PC-9 (cell line): Measurements from ENCODE around the gene DOCK4. TPM values are rescaled to one million over a fixed set of nuclear protein-coding genes. Genes with fewer than 3 reads are reported as not detected.

Source experiments
- BruUV-seq: library from RNA; stranded (reverse); fragments of 400-500 nt; replicated peaks from 2 replicates; lab custom pipeline; 2021; lab: Mats Ljungman, UMichigan
- CTCF ChIA-PET: fragments of 300-600 bp; sonication (Branson Sonifier 250); formaldehyde crosslinking; loops from one replicate; lab custom pipeline; 2022; ENCODE audit warnings: antibody characterized with exemption; lab: Charles Lee
- POLR2A ChIA-PET: fragments of 300-600 bp; sonication (Branson Sonifier 250); formaldehyde crosslinking; loops from one replicate; lab custom pipeline; 2022; ENCODE audit warnings: antibody characterized with exemption; ENCODE audit not compliant: unreplicated experiment; lab: Charles Lee
- DNase-seq, 2 experiments: peaks; one replicate each; pipeline versions ENCODE4 v3.0.0 to v3.0.0-alpha.2; 2015 to 2022; ENCODE audit warnings: mixed read lengths in 1 of 2
- H2AFZ ChIP-seq: fragments of 200-600 bp; sonication (generic); 2 replicates; pipeline ENCODE4 v1.8.1; 2017; ENCODE audit warnings: antibody characterized with exemption
- H3F3A ChIP-seq: fragments of 200-600 bp; sonication (generic); 2 replicates; pipeline ENCODE4 v1.8.1; 2017; ENCODE audit warnings: antibody characterized with exemption, mild to moderate bottlenecking, low read depth; ENCODE audit not compliant: insufficient read depth
- H3K27ac ChIP-seq: fragments of 200-600 bp; sonication (generic); 2 replicates; pipeline ENCODE4 v1.6.1; 2016; ENCODE audit warnings: mixed run types
- H3K27me3 ChIP-seq: fragments of 200-600 bp; sonication (generic); 2 replicates; pipeline ENCODE4 v1.6.1; 2016; ENCODE audit warnings: low read depth, mixed run types; ENCODE audit not compliant: insufficient read depth
- H3K36me3 ChIP-seq: fragments of 200-600 bp; sonication (generic); 2 replicates; pipeline ENCODE4 v1.6.1; 2016; ENCODE audit warnings: low read depth, mixed run types
- H3K4me1 ChIP-seq: fragments of 200-600 bp; sonication (generic); replicated peaks from 2 replicates; pipeline ENCODE4 v1.6.1; 2016; ENCODE audit warnings: mixed run types; ENCODE audit not compliant: insufficient read depth
- H3K4me2 ChIP-seq: fragments of 200-600 bp; sonication (generic); 2 replicates; pipeline ENCODE4 v1.6.1; 2017; ENCODE audit warnings: mixed run types
- H3K4me3 ChIP-seq: fragments of 200-600 bp; sonication (generic); 2 replicates; pipeline ENCODE4 v1.6.1; 2016; ENCODE audit warnings: mixed run types
- H3K79me2 ChIP-seq: fragments of 200-600 bp; sonication (generic); 2 replicates; pipeline ENCODE4 v1.6.1; 2017; ENCODE audit warnings: low read depth, mixed run types
- H3K9me2 ChIP-seq: fragments of 200-600 bp; sonication (generic); 2 replicates; pipeline ENCODE4 v1.8.1; 2017; ENCODE audit warnings: mild to moderate bottlenecking; ENCODE audit not compliant: insufficient read depth
- H3K9me3 ChIP-seq: fragments of 200-600 bp; sonication (generic); 2 replicates; pipeline ENCODE4 v1.8.1; 2016; ENCODE audit warnings: low read depth; ENCODE audit not compliant: insufficient read depth
- H4K20me1 ChIP-seq: fragments of 200-600 bp; sonication (generic); 2 replicates; pipeline ENCODE4 v1.8.1; 2017; ENCODE audit not compliant: insufficient read depth
- CTCF ChIP-seq: fragments of 200-600 bp; sonication (generic); conservative IDR thresholded peaks from 2 replicates; pipeline ENCODE4 v1.6.1; 2017; ENCODE audit warnings: mixed run types, antibody characterized with exemption, mild to moderate bottlenecking, moderate library complexity
- EZH2 ChIP-seq: fragments of 200-600 bp; sonication (generic); IDR thresholded peaks from 2 replicates; pipeline ENCODE4 v1.8.0; 2017; ENCODE audit warnings: antibody characterized with exemption, low read depth
- intact Hi-C: fragments of 100-400 bp; cut with micrococcal nuclease; formaldehyde crosslinking; loops from one replicate; pipeline ENCODE4 v1.10.0; 2022; ENCODE audit not compliant: unreplicated experiment
- total RNA-seq: library from RNA; stranded (reverse); gene quantifications from 2 replicates; pipeline ENCODE4 v1.2.3, GENCODE V29; 2021

DOCK4 gene
- total RNA-seq, 1 experiment from 2014 or later: 0.98 TPM

- no peak for DNase-seq
- Histone ChIP-seq H2AFZ (no peak overlapping the region), H3K4me1 (no peaks in the 10 kb centered on the region), H3K36me3 (no peaks in the 10 kb centered on the region), H3K79me2 (no peaks in the 10 kb centered on the region), H3K27ac (no peak overlapping the region), H3K4me3 (no peak overlapping the region), H3F3A (no peaks in the 10 kb centered on the region), H3K4me2 (no peak overlapping the region), H4K20me1 (no peaks in the 10 kb centered on the region), H3K27me3 (no peaks in the 10 kb centered on the region), H3K9me2 (no peaks in the 10 kb centered on the region), H3K9me3 (no peaks in the 10 kb centered on the region)
- ChIA-PET POLR2A (no interaction called here), CTCF (interaction anchor here (0.8 to 1.9 kb wide), 4 partner anchors 91 to 734 kb away, joined by 3 to 17 read pairs (median 4); no protein-coding TSS in a partner anchor)
- intact Hi-C loops: loop anchor here (1.0 to 5.0 kb wide), 4 partner anchors 93 to 734 kb away; partner anchors contain the start of genes DOCK4 and ZNF277
- BruUV-seq: no TSS peak
- TF ChIP-seq EZH2 (no peak), CTCF (no peak)
Measured at GRCh38 chr7:111762799-111763198, 443.4 kb downstream of the DOCK4 start.

DNA sequence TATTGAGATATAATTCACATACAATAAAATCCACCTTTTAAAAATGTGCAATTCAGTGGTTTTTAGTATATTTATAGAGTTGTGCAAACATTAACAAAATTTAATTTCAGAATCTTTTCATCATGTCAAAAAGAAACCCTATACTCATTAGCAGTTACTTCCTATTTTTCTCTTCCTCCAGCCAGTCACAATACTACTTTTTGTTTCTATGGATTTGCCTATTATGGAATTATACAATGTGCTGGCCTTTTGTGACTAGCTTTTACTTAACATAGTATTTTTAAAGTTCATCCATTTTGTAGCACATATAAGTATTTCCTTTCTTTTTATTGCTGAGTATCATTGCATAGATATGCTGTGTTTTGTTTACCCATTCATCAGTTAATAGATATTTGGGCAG is 444.0 kb downstream of the DOCK4 start:
- Histone ChIP-seq H3K9me2 (no peaks in the 10 kb centered on the region), H3K79me2 (no peaks in the 10 kb centered on the region), H3K9me3 (no peaks in the 10 kb centered on the region), H3K4me2 (no peak overlapping the region), H3K36me3 (no peaks in the 10 kb centered on the region), H3K27me3 (no peaks in the 10 kb centered on the region), H3K4me1 (no peaks in the 10 kb centered on the region), H4K20me1 (no peaks in the 10 kb centered on the region), H3K4me3 (no peak overlapping the region), H3F3A (no peaks in the 10 kb centered on the region), H3K27ac (no peak overlapping the region), H2AFZ (no peak overlapping the region)
- TF ChIP-seq EZH2: no peak
- TF ChIP-seq CTCF: no peak
- BruUV-seq: no TSS peak
- DNase-seq: no peak
- intact Hi-C loops: loop anchor here (5.0 kb wide), 1 partner anchor 445 kb away; the partner anchor contains the start of genes DOCK4 and ZNF277
- ChIA-PET CTCF (interaction anchor here (1.9 kb wide), 1 partner anchor 93 kb away, joined by 17 read pairs; no protein-coding TSS in a partner anchor), POLR2A (no interaction called here)

GRCh38 chr7:111760043-111760442 is 446.2 kb downstream of the DOCK4 start:
- intact Hi-C loops: loop anchor here (5.0 kb wide), 1 partner anchor 447 kb away; the partner anchor contains the start of genes DOCK4 and ZNF277

More at GRCh38 chr7:111760043-111760442, 446.2 kb downstream of the DOCK4 start:
- no peak for TF ChIP-seq EZH2
- H3K4me1 ChIP-seq: no peaks in the 10 kb centered on the region
- no peaks in the 10 kb centered on the region for H4K20me1 ChIP-seq
- BruUV-seq: no TSS peak
- no peak overlapping the region for H2AFZ ChIP-seq
- H3K4me3 ChIP-seq: no peak overlapping the region
- no peaks in the 10 kb centered on the region for H3K27me3 ChIP-seq
- no peak overlapping the region for H3K4me2 ChIP-seq
- no peaks in the 10 kb centered on the region for H3K9me3 ChIP-seq
- DNase-seq: no peak
- no peaks in the 10 kb centered on the region for H3K36me3 ChIP-seq
- no peaks in the 10 kb centered on the region for H3F3A ChIP-seq
- ChIA-PET POLR2A (no interaction called here), CTCF (no interaction called here)
- no peaks in the 10 kb centered on the region for H3K9me2 ChIP-seq
- H3K79me2 ChIP-seq: no peaks in the 10 kb centered on the region
- H3K27ac ChIP-seq: no peak overlapping the region
